WTC11 (cell line): ENCODE data around the gene ABCA3.

Experiments
- CTCF ChIP-seq: fragments of 200-600 bp; IDR thresholded peaks from 2 replicates; pipeline ENCODE4 v1.8.0; 2022; ENCODE audit warnings: antibody characterized with exemption
- ESRRA ChIP-seq: sonication (generic); formaldehyde crosslinking; IDR thresholded peaks from 2 replicates; pipeline ENCODE4 v1.8.1; 2022; ENCODE audit warnings: mild to moderate bottlenecking, missing genetic modification reagents, borderline replicate concordance
- ZNF121 ChIP-seq: sonication (generic); formaldehyde crosslinking; IDR thresholded peaks from 2 replicates; pipeline ENCODE4 v1.8.0; 2023; ENCODE audit warnings: missing genetic modification reagents

- TF ChIP-seq CTCF (no peak), ESRRA (no peak), ZNF121 (CRISPR knock-in tag) (no peak)
Observed at GRCh38 chr16:2273931-2274330, 66.6 kb downstream of the ABCA3 start.
